ENCODE results near the gene TMEM53.

Gene TMEM53

GRCh38 chr1:44674113-44675000, at the start of gene TMEM53, which contains the start of gene ARMH1:
Gene TMEM53 (minus strand): TSS chr1:44674481. CDS start chr1:44674391, 90 bp downstream.
Gene ARMH1 (plus strand): TSS chr1:44674714. CDS start chr1:44689698, 14,984 bp downstream.
- peaks cover 22% of the 10 kb centered on the region for H3K4me1 ChIP-seq (ENCODE audit: insufficient read depth, low read length)
- peak within 1 kb of the TSS; percentile 84 for H2AFZ ChIP-seq (ENCODE audit: low read depth, low read length)
- peaks cover 2% of the 10 kb centered on the region for H3K36me3 ChIP-seq (ENCODE audit: insufficient read depth, low read length)
- H3K9me3 ChIP-seq (ENCODE audit: low read length), result no peaks in the 10 kb centered on the region
- peak within 1 kb of the TSS; percentile 63 for H3K4me3 ChIP-seq (ENCODE audit: low read length)
- no peaks in the 10 kb centered on the region for H3K27me3 ChIP-seq (ENCODE audit: insufficient read depth, low read length)

- H3K9me3 ChIP-seq (ENCODE audit: low read length), result no peaks in the 10 kb centered on the region
- no peaks in the 10 kb centered on the region for H3K27me3 ChIP-seq (ENCODE audit: insufficient read depth, low read length)
- H3K4me3 ChIP-seq (ENCODE audit: low read length), result no peak overlapping the region
- no peaks in the 10 kb centered on the region for H3K4me1 ChIP-seq (ENCODE audit: insufficient read depth, low read length)
- no peak overlapping the region for H2AFZ ChIP-seq (ENCODE audit: low read depth, low read length)
- no peaks in the 10 kb centered on the region for H3K36me3 ChIP-seq (ENCODE audit: insufficient read depth, low read length)
These were observed 49.4 kb upstream of the TMEM53 start for GRCh38 chr1:44723496-44724295.

- Histone ChIP-seq H3K4me3 (ENCODE audit: low read length) (no peak overlapping the region), H3K9me3 (ENCODE audit: low read length) (no peaks in the 10 kb centered on the region), H3K36me3 (ENCODE audit: insufficient read depth, low read length) (no peaks in the 10 kb centered on the region), H3K27me3 (ENCODE audit: insufficient read depth, low read length) (no peaks in the 10 kb centered on the region), H3K4me1 (ENCODE audit: insufficient read depth, low read length) (no peaks in the 10 kb centered on the region), H2AFZ (ENCODE audit: low read depth, low read length) (no peak overlapping the region)
These were observed 48.8 kb upstream of the TMEM53 start for GRCh38 chr1:44723064-44723463.

- no peaks in the 10 kb centered on the region for H3K4me1 ChIP-seq (ENCODE audit: insufficient read depth, low read length)
- H3K4me3 ChIP-seq (ENCODE audit: low read length), result no peak overlapping the region
- no peaks in the 10 kb centered on the region for H3K36me3 ChIP-seq (ENCODE audit: insufficient read depth, low read length)
- H2AFZ ChIP-seq (ENCODE audit: low read depth, low read length), result no peak overlapping the region
- H3K9me3 ChIP-seq (ENCODE audit: low read length), result no peaks in the 10 kb centered on the region
- H3K27me3 ChIP-seq (ENCODE audit: insufficient read depth, low read length), result no peaks in the 10 kb centered on the region
These were observed 47.4 kb upstream of the TMEM53 start for GRCh38 chr1:44721485-44722361.

GRCh38 chr1:44720281-44720680, 46.0 kb upstream of the TMEM53 start:
- Histone ChIP-seq H3K27me3 (ENCODE audit: insufficient read depth, low read length) (no peaks in the 10 kb centered on the region), H3K4me1 (ENCODE audit: insufficient read depth, low read length) (no peaks in the 10 kb centered on the region), H3K9me3 (ENCODE audit: low read length) (no peaks in the 10 kb centered on the region), H3K36me3 (ENCODE audit: insufficient read depth, low read length) (no peaks in the 10 kb centered on the region), H2AFZ (ENCODE audit: low read depth, low read length) (no peak overlapping the region), H3K4me3 (ENCODE audit: low read length) (no peak overlapping the region)

GRCh38 chr1:44719318-44719717, 45.0 kb upstream of the TMEM53 start:
- H3K9me3 ChIP-seq (ENCODE audit: low read length), result no peaks in the 10 kb centered on the region
- H3K4me1 ChIP-seq (ENCODE audit: insufficient read depth, low read length), result no peaks in the 10 kb centered on the region
- no peaks in the 10 kb centered on the region for H3K36me3 ChIP-seq (ENCODE audit: insufficient read depth, low read length)
- no peaks in the 10 kb centered on the region for H3K27me3 ChIP-seq (ENCODE audit: insufficient read depth, low read length)
- H2AFZ ChIP-seq (ENCODE audit: low read depth, low read length), result no peak overlapping the region
- no peak overlapping the region for H3K4me3 ChIP-seq (ENCODE audit: low read length)

- Histone ChIP-seq H3K27me3 (ENCODE audit: insufficient read depth, low read length) (no peaks in the 10 kb centered on the region), H3K4me3 (ENCODE audit: low read length) (no peak overlapping the region), H3K9me3 (ENCODE audit: low read length) (no peaks in the 10 kb centered on the region), H3K4me1 (ENCODE audit: insufficient read depth, low read length) (no peaks in the 10 kb centered on the region), H3K36me3 (ENCODE audit: insufficient read depth, low read length) (no peaks in the 10 kb centered on the region), H2AFZ (ENCODE audit: low read depth, low read length) (no peak overlapping the region)
These were observed 43.8 kb upstream of the TMEM53 start for GRCh38 chr1:44718091-44718490.

- no peaks in the 10 kb centered on the region for H3K36me3 ChIP-seq (ENCODE audit: insufficient read depth, low read length)
- no peak overlapping the region for H2AFZ ChIP-seq (ENCODE audit: low read depth, low read length)
- H3K27me3 ChIP-seq (ENCODE audit: insufficient read depth, low read length), result no peaks in the 10 kb centered on the region
- no peak overlapping the region for H3K4me3 ChIP-seq (ENCODE audit: low read length)
- H3K4me1 ChIP-seq (ENCODE audit: insufficient read depth, low read length), result no peaks in the 10 kb centered on the region
- H3K9me3 ChIP-seq (ENCODE audit: low read length), result no peaks in the 10 kb centered on the region
These were observed 43.4 kb upstream of the TMEM53 start for GRCh38 chr1:44717653-44718052.

GRCh38 chr1:44717156-44717555, 42.9 kb upstream of the TMEM53 start:
- H3K27me3 ChIP-seq (ENCODE audit: insufficient read depth, low read length), result no peaks in the 10 kb centered on the region
- no peak overlapping the region for H3K4me3 ChIP-seq (ENCODE audit: low read length)
- H3K36me3 ChIP-seq (ENCODE audit: insufficient read depth, low read length), result no peaks in the 10 kb centered on the region
- H3K4me1 ChIP-seq (ENCODE audit: insufficient read depth, low read length), result no peaks in the 10 kb centered on the region
- H3K9me3 ChIP-seq (ENCODE audit: low read length), result no peaks in the 10 kb centered on the region
- no peak overlapping the region for H2AFZ ChIP-seq (ENCODE audit: low read depth, low read length)

GRCh38 chr1:44714944-44715571, 40.8 kb upstream of the TMEM53 start:
- no peaks in the 10 kb centered on the region for H3K27me3 ChIP-seq (ENCODE audit: insufficient read depth, low read length)
- H3K36me3 ChIP-seq (ENCODE audit: insufficient read depth, low read length), result no peaks in the 10 kb centered on the region
- no peak overlapping the region for H2AFZ ChIP-seq (ENCODE audit: low read depth, low read length)
- no peak overlapping the region for H3K4me3 ChIP-seq (ENCODE audit: low read length)
- no peaks in the 10 kb centered on the region for H3K9me3 ChIP-seq (ENCODE audit: low read length)
- no peaks in the 10 kb centered on the region for H3K4me1 ChIP-seq (ENCODE audit: insufficient read depth, low read length)

- Histone ChIP-seq H2AFZ (ENCODE audit: low read depth, low read length) (no peak overlapping the region), H3K4me1 (ENCODE audit: insufficient read depth, low read length) (no peaks in the 10 kb centered on the region), H3K9me3 (ENCODE audit: low read length) (no peaks in the 10 kb centered on the region), H3K27me3 (ENCODE audit: insufficient read depth, low read length) (no peaks in the 10 kb centered on the region), H3K4me3 (ENCODE audit: low read length) (no peak overlapping the region), H3K36me3 (ENCODE audit: insufficient read depth, low read length) (no peaks in the 10 kb centered on the region)
These were observed 40.3 kb upstream of the TMEM53 start for GRCh38 chr1:44714532-44714931.

- Histone ChIP-seq H3K4me1 (ENCODE audit: insufficient read depth, low read length) (no peaks in the 10 kb centered on the region), H3K27me3 (ENCODE audit: insufficient read depth, low read length) (no peaks in the 10 kb centered on the region)
These were observed 39.1 kb upstream of the TMEM53 start for GRCh38 chr1:44713321-44713781.

More at GRCh38 chr1:44713321-44713781, 39.1 kb upstream of the TMEM53 start:
- peaks cover 6% of the 10 kb centered on the region for H3K9me3 ChIP-seq (ENCODE audit: low read length)
- H3K4me3 ChIP-seq (ENCODE audit: low read length), result no peak overlapping the region
- H3K36me3 ChIP-seq (ENCODE audit: insufficient read depth, low read length), result no peaks in the 10 kb centered on the region
- no peak overlapping the region for H2AFZ ChIP-seq (ENCODE audit: low read depth, low read length)

Data from neuron (in vitro differentiated cells).